Limb (tissue), 2 donors: ENCODE measurements around the gene TXK.
A peak's percentile ranks its signal among the peaks of the same experiment; 100 is the strongest.

Source experiments
- DNase-seq, 2 donors: peaks; one replicate each; pipeline ENCODE4 v3.0.0-alpha.2; 2016; ENCODE audit errors: extremely low spot score in 2 of 2

Gene TXK

DNA sequence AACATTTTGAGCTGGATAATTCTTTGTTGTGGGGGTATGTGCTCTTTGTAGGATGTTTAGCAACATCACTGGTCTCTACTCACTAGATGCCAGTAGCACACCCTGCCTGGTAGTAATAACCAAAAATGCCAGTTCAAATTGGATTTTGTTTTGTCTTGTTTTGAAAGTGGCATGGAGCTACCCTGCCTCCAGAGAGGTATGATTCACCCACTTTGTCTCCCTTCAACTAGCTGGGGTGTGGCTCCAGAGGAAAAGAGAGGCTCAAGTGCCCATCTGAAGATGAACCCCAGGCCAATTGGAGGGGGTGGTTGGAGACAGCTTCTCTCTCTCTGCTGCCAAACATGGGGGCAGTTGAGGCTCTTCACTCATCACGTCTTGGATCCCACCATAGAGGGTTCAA lies 83.0 kb downstream of the TXK start:
- no peak for DNase-seq

DNA sequence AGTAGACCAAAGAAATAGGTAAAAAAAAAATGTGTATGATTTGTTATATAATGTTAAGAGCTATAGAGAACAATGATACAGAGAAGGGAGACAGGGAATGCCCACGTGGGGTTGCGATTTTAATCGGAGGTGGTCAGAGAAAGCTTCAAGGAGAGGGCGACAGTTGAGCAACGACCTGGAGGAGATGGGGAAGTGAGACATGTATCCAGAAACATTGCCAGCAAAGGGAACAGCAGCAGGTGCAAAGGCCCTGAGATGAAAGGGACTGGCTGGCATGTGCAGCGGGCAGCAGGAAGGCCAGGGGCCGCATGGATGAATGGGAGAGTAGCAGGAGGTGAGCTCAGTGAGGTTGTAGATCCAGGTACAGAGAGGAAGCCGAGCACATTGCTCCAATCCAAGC lies 84.6 kb downstream of the TXK start:
- DNase-seq = no peak

DNA sequence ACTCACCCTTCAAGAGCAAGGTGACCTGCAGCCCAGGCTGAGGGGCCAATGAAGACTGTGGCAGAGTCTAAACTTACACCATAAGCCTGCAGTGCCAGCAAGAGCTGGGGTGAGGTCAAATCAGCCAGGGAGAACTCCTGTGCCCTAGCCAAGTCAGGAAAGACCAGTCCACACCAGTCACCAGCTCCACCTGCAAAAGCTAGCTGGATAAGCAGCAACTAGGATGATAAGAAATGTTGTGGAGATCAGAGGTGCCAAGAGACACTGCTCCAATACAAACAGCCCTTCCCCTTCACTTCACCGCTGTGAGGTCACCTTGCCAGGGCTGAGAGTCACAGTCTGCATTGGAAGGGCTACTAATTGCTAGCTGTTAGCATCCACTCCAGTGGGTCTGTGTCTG lies 86.2 kb downstream of the TXK start:
- DNase-seq = no peak

DNA sequence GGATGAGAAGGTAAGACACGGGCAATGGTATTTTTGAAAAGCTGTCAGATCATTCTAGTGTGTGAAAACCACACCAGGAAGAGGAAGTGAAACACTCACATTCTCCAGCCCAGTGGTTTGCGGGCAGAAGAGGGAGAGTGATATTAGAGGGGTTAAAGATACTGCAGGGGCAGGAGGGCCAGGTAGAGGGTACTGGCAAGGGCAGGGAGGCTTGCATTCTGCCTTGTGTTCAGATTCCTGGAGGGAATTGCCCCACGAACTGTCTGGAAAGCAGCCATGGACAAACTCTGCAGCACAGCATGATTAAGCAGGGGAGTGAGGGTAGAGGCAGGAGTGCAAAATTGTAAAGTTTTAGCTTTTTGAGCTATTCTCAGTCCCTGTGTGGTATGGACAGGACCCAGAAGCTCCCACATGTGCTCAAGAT lies 86.6 kb downstream of the TXK start:
- no peak for DNase-seq

DNA sequence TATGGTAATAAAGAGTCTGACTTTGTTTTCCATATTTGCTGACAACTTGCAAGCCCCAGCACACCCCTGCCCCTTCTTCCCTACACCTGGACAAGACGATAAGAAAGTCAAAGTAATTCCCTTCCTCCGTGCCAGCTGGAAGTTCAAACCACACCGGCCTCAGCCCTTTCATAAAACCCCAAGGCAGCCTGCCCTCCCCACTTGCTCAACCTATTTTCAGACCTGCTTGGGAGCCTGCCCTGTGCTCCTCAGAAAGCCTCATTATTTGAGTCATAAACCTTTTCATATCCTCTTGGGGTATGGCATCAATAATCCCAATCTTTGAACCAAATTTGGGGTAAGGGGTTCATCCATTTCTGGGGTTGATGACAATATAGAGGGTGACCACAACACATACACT lies 88.0 kb downstream of the TXK start:
- DNase-seq = no peak

DNA sequence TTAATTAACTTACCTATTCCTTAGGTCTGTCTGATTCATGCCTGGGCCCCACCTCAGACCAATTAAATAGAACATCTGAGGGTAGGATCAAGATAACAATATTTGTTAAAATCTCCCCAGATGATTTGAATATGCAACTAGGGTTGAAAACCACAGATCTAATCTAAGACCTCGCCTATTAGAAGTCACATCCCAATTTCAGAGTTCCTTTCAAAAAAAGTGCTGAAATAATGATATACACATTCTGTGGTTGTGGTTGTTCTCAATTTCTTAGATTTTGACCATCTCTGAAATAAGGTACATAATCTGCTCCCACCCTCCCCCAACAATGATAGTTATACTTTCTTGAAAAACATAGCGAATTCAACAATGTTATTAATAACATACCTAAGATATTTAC lies 89.8 kb downstream of the TXK start:
- no peak for DNase-seq

DNA sequence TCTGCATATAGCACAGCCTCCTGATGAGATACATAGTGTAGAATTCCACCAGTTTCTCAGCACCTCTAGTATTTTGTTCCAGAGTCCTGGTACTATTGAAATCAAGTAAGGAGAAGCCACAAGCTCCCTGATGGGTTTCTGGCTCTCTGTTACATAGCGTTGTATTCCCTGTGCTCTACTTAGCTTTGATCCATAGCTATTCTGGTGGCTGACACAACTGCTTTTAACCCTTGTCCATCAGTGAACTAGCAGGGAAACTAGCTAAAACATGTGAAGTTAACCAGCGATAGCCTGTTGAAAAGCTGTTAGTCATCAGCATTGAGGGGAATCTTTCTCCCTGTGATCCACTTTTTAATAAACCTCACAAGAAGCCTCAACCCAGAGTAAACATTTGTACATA lies 90.5 kb downstream of the TXK start:
- DNase-seq = no peak

DNA sequence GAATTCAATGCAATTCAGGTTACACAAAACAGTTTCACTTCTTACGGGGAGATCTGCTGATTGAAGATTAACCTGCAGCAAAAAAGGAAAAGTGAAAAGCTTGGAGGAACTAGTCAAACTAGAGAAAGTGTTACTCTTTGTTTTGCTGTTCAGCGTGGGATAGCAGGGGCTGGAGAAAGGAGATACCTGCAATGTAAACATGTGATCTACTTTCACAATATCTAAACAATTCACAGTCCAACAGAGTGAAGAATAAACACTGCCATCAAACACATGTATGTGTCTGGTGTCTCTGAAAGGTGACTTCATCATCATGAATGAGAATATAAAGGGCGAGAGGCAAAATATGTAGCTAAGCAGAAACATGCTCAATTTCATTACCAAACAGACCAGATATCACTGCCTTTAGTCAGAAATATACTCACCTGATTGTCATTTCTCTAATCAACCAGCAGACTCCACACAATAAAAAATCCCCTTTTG lies 91.0 kb downstream of the TXK start:
- DNase-seq = no peak

DNA sequence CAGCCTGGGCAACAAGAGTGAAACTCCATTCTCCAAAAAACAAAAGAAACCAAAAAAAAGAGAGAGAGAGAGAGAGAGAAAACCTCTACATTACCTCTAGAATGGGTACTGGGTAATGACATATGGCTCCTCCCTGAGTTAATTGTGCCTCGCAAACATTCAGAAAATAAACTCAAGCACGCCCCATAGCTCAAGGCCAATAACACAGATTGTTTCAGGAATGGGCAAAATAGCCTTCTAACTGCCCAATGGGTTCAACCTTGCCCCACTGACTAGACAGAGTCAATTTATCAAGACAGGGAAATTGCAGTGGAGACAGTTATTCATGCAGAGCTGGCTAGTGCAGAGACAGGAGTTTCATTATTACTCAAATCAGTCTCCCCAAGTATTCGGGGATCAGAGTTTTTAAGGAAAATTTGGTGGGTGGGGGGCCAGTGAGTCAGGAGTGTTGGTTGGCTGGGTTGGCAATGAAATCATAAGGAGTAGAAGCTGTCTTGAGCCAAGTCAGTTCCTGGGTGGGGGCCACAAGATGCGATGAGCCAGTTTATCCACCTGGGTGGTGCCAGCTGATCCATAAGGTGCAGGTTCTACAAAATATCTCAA lies 92.4 kb downstream of the TXK start:
- no peak for DNase-seq

DNA sequence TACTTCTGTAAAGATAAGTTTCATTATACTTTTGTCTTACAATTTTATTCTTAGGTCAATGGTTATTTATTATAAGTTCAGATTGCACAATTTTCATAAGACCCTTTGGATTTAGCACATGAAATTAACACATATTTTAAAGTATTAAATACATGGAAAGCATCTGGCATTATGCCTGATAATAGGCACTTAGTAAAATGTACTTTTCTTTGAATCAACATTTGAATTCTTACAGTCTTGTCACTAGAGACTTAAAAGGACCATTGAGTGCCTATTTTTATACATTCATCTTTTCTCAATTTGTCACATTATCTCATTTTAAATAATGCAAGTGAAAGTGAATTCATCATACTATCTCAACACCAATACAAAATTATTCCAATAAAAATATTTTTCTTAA lies 94.5 kb downstream of the TXK start:
- no peak for DNase-seq

DNA sequence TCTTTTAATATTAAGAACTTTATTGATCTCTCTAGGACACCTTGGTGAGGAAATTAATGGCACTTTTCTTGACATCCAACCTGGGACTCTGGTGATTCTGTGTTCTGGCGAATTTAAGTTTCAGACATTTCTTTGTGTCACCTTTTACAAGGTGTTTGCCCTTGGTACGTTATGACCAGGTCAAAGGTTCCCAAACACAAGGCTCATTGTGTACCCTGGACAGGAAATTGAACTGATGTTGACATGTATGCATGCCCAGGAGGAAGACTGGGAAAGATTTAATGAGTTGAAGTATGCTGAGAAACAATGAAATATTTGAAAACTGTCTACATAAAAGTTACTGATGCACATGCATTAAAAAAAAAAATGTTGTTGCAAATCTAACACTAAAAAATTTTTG lies 95.4 kb downstream of the TXK start:
- no peak for DNase-seq

DNA sequence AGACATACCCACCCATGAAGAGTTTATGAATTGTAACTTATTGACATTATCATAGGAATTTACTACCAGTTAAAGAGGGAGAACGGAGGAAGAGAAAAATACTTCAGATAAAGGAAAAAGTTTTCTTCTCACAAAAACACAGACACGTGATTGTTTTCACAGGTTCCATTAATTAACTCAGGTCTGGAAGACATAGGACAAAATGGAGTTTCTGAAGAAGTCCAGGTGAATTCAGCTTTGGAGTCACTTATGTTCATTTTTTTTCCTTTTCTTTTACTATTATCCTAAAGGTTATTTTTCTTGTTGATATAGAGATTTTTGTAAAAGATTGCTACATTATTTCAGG lies 97.0 kb downstream of the TXK start:
- no peak for DNase-seq

DNA sequence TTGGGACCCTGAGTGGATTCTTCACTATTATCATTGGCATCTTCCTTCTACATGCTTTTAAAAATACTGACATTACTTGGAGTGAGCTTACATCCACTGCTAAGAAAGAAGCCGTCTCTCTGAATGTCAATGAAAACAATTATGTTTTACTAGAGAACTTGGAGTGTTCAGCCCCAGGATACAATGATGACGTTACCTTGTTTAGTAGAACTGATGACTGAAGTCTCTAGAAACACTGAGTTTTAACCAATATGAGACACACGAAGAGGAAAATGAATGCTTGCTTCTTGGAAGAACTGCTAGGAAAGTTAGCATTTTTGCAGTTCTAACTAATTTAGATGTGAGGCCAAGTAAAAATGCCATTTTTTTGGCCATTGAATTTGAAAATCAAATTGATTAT lies 98.1 kb downstream of the TXK start:
- no peak for DNase-seq

DNA sequence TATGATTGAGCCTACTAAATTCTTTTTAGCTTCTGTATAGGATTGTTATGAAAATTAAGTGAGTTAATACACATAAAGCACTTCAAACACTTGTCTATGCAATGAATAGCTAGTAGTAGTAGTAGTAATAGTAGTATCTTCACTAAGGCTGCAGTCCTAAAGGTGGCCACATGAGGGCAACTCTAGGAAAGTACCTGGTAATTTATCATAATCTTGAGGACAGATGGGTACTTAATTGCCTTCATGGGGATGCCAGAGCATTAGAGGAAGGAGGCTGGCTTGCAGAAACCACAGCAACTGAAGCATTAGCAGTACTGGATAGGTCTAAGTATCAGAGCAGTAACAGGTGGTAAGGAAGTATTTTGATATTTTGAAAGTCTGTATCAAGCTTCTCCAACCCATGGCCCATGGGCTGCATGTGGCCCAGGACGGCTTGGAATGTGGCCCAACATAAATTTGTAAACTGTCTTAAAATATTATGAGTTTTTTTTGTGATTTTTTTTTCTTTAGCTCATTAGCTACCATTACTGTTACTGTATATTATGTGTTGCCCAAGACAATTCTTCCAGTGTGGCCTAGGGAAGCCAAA lies 100.1 kb downstream of the TXK start:
- no peak for DNase-seq

DNA sequence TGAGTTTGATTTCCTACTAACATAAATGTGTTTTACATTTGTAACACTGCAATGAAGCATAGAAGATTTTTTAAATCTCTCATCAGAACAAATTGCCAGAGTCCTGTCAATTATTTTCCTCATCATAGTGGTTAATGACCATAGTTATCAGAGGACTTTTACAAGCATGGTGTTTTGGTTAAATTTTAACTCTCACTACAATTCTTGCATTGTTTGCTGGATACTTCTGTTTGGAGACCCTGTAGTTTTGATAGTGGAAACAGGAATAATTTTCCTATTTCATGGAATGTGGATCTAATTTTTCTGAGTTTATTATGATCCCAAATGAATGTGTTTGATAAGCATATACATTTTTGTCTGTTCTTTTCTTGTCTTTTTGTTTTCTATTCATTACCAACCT lies 100.6 kb downstream of the TXK start:
- no peak for DNase-seq

DNA sequence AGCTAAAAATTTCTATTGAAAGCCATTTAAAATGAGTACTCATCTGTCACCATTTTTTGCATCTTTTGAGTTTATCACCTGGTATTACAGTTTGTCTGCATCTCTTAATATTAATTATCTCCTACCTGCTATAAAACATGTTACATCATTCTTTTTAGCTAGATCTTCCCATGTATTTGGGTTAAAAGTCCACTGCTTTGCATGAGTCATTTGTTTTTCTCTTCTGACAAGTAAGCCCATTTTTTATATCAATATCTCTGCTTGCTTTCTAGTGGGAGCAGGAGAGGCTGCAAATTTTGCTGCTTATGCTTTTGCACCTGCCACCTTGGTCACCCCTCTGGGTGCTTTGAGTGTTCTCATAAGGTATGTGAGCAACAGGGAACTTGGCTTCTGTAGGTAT lies 101.3 kb downstream of the TXK start:
- no peak for DNase-seq

DNA sequence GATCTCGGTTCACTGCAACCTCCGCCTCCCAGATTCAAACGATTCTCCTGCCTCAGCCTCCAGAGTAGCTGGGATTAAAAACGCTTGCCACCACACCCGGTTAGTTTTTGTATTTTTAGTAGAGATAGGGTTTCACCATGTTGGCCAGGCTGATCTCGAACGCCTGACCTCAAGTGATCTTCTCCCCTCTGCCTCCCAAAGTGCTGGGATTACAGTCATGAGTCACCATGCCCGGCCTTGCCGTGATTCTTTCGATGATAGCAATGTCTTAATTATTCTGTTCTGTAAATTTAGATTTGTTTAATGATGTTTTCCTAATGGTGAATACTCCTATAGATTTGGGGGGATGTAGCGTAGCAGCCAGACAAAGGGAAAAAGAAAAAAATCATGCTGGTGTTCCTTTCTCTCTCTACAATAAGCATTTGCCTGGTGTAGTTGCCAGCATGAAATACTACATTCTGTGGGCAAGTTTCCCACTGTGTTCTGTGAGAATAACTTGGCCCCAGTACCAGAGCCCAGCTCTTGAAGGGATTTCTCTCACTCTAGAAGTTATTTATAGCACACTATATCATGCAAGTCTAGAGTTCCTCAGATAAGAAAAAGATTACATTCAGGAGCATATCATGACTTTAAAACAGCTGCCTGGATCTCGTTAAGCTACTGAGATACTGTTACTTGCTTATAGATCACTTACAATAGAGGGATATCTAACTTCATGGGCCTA lies 102.1 kb downstream of the TXK start:
- DNase-seq = peak in 1 of 2 donors; percentile 27

DNA sequence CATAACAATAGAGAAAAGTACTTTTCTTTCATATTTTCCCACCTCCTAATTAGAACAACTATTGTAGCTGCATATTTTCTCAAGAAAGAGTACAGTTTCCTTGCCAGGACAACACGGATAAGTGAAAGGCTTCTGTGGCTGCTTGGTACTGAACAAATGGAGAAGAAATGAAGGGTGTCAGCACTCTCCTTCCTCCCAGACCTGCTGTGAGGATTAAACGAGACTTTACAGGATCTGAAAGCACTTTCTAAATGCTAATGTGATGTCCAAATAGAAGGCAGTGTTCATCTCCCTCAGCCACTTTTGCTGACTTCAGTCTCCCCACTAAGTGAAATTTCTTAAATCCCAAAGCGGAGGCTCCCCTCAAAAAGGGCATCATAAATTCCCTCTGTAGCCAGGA lies 103.6 kb downstream of the TXK start:
- DNase-seq = no peak

DNA sequence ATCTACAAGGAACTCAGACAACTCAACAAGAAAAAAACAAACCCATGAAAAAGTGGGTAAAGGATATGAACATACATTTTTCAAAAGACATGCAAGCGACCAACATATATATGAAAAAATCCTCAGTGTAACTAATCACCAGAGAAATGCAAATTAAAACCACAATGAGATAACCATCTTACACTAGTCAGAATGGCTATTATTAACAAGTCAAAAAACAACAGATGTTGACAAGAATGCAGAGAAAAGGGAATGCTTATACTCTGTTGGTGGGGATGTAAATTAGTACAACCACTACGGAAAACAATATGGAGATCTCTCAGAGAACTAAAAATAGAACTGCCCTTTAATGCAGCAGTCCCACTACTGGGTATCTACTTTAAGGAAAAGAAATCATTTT lies 105.4 kb downstream of the TXK start:
- DNase-seq = no peak

DNA sequence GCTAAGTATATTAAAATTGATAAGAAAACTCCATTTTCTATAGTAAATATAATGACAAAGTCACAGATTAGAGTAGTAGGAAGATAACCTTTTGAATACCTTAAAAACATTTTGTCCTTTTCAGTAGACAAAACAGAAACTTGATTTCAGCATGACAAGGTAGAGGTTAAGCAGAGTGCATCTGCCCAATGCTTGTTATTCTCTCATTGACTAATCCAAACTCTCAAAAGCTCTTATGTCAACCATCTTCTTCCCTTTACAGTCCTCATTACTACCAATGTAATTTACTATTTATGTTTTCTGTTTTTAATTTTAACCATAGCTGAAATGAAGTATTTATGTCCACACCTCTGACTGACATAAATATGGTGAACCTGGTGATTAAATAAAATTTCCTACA lies 106.4 kb downstream of the TXK start:
- no peak for DNase-seq

DNA sequence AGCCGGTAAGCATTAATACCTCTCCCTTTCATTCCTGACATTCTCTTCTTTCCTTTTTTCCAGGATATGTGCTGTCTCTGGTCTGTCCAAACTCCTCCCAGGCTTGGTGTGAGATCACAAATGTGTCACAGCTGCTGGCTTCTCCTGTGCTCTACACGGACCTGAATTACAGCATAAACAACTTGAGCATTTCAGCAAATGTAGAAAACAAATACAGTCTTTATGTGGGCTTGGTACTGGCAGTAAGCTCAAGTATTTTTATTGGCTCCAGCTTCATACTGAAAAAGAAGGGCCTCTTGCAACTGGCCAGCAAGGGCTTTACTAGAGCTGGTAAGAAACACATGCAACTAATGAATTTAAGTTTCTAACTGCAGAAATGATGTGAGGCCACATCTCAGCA lies 109.0 kb downstream of the TXK start:
- peak in 1 of 2 donors; percentile 49 for DNase-seq

DNA sequence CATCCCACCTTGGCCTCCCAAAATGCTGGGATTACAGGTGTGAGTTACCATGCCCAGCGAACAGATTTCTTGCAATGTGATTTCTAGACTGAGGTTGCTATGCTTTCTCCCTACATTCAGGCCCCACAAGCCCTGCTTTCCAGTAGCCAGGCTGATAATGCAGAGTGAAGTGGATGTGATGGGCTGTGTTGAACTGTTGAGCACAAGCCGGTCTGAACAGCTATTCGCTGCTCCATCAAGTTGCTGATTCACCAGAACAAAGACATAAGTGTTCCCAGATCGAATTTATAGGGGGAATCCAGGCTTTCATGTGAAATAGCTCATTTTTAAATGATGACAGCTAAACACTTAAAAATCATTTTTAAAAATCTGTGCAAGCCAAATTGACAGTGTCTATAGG lies 109.5 kb downstream of the TXK start:
- DNase-seq = peak in 1 of 2 donors; percentile 7

DNA sequence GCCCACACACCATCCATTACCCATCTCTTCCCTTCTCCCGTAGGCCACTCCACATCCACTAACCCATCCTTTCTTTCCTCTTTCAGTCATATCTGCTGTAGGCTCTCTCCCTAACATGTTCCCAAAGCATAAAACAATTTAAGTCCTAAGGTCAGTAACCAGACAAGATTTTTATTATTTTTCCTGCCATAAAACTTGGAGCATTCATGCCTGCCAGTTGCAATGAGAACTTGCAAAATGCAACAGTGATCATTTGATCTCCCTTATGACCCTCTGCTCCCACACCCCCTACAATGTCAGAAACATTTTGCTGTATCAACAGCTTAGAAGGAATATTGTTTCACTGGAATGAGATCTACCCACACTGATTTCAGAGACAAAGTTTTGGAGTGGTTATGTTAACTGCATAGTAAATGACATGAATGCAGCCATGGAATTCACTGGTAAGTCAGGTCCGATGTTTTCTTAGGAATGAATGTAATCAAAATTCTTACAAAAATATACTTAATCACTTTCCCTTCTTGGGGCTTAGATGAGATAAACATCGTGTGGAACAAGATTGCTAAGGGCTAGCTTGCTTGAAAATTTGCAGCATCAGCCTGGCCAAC lies 111.8 kb downstream of the TXK start:
- no peak for DNase-seq
